GM12891 (cell line): ENCODE data around the gene TNPO1.

ENCODE experiments used
- POLR2A ChIP-seq: IDR thresholded peaks from 2 replicates; pipeline ENCODE4 v1.6.1; 2011; ENCODE audit warnings: low read depth, low read length, control low read depth
- POLR2AphosphoS5 ChIP-seq: IDR thresholded peaks from 2 replicates; pipeline ENCODE4 v1.6.1; 2011; ENCODE audit warnings: low read depth, low read length, control low read depth
- POU2F2 ChIP-seq: IDR thresholded peaks from 2 replicates; pipeline ENCODE4 v1.6.1; 2011; ENCODE audit warnings: low read depth, mild to moderate bottlenecking, control low read depth, low read length, moderate library complexity
- SPI1 ChIP-seq: IDR thresholded peaks from 2 replicates; pipeline ENCODE4 v1.6.1; 2011; ENCODE audit warnings: low read depth, low read length, control low read depth
- TAF1 ChIP-seq: IDR thresholded peaks from 2 replicates; pipeline ENCODE4 v1.6.1; 2011; ENCODE audit warnings: low read depth, low read length, control low read depth

GRCh38 chr5:72921886-72922285, 105.4 kb downstream of the TNPO1 start:
- TF ChIP-seq POLR2AphosphoS5 (no peak), POLR2A (no peak), TAF1 (no peak), SPI1 (no peak), POU2F2 (no peak)
